HepG2 (cell line): ENCODE results near the gene RRBP1. TPM values are rescaled to one million over a fixed set of nuclear protein-coding genes. Genes with fewer than 3 reads are reported as not detected.
A peak's percentile ranks its signal among the peaks of the same experiment; 100 is the strongest.

ENCODE experiments used
- ATAC-seq: fragments of 200-7000 bp; cut with Tn5 transposase; 3 replicates; pipeline ENCODE4 v1.9.1; 2020; ENCODE audit warnings: mild to moderate bottlenecking, moderate library complexity
- BruUV-seq: library from RNA; stranded (reverse); fragments of 400-500 nt; replicated peaks from 2 replicates; lab custom pipeline; 2021; lab: Mats Ljungman, UMichigan
- CTCF ChIA-PET: fragments of 300-600 bp; formaldehyde crosslinking; extraction: SDS; loops from one replicate; lab custom pipeline; 2021; ENCODE audit warnings: low total read pairs, inconsistent platforms, low intra/inter-chr PET ratio; lab: Yijun Ruan, JAX
- POLR2A ChIA-PET: fragments of 350-600 bp; sonication (Branson Sonifier 250); formaldehyde crosslinking; loops from one replicate; lab custom pipeline; 2020; ENCODE audit warnings: antibody characterized with exemption, inconsistent platforms; lab: Yijun Ruan, JAX
- DNase-seq: peaks from one replicate; pipeline ENCODE4 v3.0.0-alpha.2; 2015; ENCODE audit warnings: low spot score
- FAIRE-seq: peaks from 3 replicates; lab custom pipeline; 2011; peaks lifted over from hg19 to GRCh38; lab: Jason Lieb, UNC
- H2AFZ ChIP-seq: one replicate; pipeline ENCODE4 v1.6.1; 2011; ENCODE audit warnings: low read length, inconsistent platforms
- H3K27ac ChIP-seq: fragments of 300-600 bp; 3 replicates; pipeline ENCODE4 v1.8.0; 2011; ENCODE audit warnings: mixed run types, mild to moderate bottlenecking, mixed read lengths, low read length, inconsistent platforms; ENCODE audit not compliant: insufficient read depth; ENCODE audit errors: extremely low read length
- H3K27me3 ChIP-seq, 2 experiments: fragments of 200-600 bp in 1 of 2; 2 replicates in 1 of 2; 3 replicates in 1 of 2; pipeline versions ENCODE4 v1.6.0 to v1.8.0; 2011; ENCODE audit warnings: low read length in 2 of 2, mild to moderate bottlenecking in 2 of 2, moderate library complexity in 2 of 2, inconsistent platforms in 1 of 2; ENCODE audit not compliant: insufficient read depth in 2 of 2, control insufficient read depth in 1 of 2
- H3K36me3 ChIP-seq, 2 experiments: fragments of 200-600 bp in 1 of 2; replicated peaks in 1 of 2; 2 replicates in 1 of 2; 3 replicates in 1 of 2; pipeline versions ENCODE4 v1.5.1 to v1.8.0; 2011; ENCODE audit warnings: low read length in 2 of 2, inconsistent platforms in 1 of 2; ENCODE audit not compliant: insufficient read depth in 2 of 2, control insufficient read depth in 1 of 2
- H3K4me1 ChIP-seq: 2 replicates; pipeline ENCODE4 v1.5.1; 2012; ENCODE audit warnings: low read length, inconsistent platforms; ENCODE audit not compliant: insufficient read depth
- H3K4me2 ChIP-seq: 2 replicates; pipeline ENCODE4 v1.6.0; 2011; ENCODE audit warnings: low read depth, low read length, inconsistent platforms
- H3K4me3 ChIP-seq, 3 experiments: fragments of 200-600 bp in 1 of 3; sonication (generic), shearing (Covaris generic) in 1 of 3; replicated peaks in 1 of 3; 2 replicates each; pipeline ENCODE4 v1.5.1; 2011 to 2016; ENCODE audit warnings: low read length in 3 of 3, inconsistent platforms in 2 of 3, low read depth in 2 of 3, mild to moderate bottlenecking in 2 of 3, control low read depth in 1 of 3, mixed read lengths in 1 of 3; ENCODE audit not compliant: insufficient read depth in 1 of 3
- H3K79me2 ChIP-seq: one replicate; pipeline ENCODE4 v1.6.1; 2011; ENCODE audit warnings: low read length, inconsistent platforms; ENCODE audit not compliant: insufficient read depth
- H3K9ac ChIP-seq: 2 replicates; pipeline ENCODE4 v1.6.0; 2011; ENCODE audit warnings: mild to moderate bottlenecking, low read depth, low read length, inconsistent platforms; ENCODE audit not compliant: insufficient read depth
- H3K9me3 ChIP-seq: 2 replicates; pipeline ENCODE4 v1.5.1; 2012; ENCODE audit warnings: mild to moderate bottlenecking, low read length
- H4K20me1 ChIP-seq: 2 replicates; pipeline ENCODE4 v1.6.0; 2011; ENCODE audit warnings: inconsistent platforms, mild to moderate bottlenecking, low read length, moderate library complexity; ENCODE audit not compliant: insufficient read depth
- ARID4A ChIP-seq: sonication (generic); formaldehyde crosslinking; IDR thresholded peaks from 2 replicates; pipeline ENCODE4 v1.5.0; 2020; ENCODE audit warnings: mild to moderate bottlenecking, missing genetic modification reagents, borderline replicate concordance
- BCL3 ChIP-seq: sonication (generic); formaldehyde crosslinking; IDR thresholded peaks from 2 replicates; pipeline ENCODE4 v1.5.1; 2020; ENCODE audit warnings: mild to moderate bottlenecking, missing genetic modification reagents, moderate library complexity
- GLI4 ChIP-seq: sonication (generic); formaldehyde crosslinking; IDR thresholded peaks from 2 replicates; pipeline ENCODE4 v1.5.1; 2020; ENCODE audit warnings: missing genetic modification reagents, mild to moderate bottlenecking, moderate library complexity, borderline replicate concordance
- JUN ChIP-seq: sonication (generic); formaldehyde crosslinking; IDR thresholded peaks from 2 replicates; pipeline ENCODE4 v1.4.0; 2020; ENCODE audit warnings: mild to moderate bottlenecking, missing genetic modification reagents
- MED1 ChIP-seq: sonication (generic); formaldehyde crosslinking; IDR thresholded peaks from 2 replicates; pipeline ENCODE4 v1.4.0; 2020; ENCODE audit warnings: missing genetic modification reagents
- ZBTB1 ChIP-seq: sonication (generic); formaldehyde crosslinking; IDR thresholded peaks from 2 replicates; pipeline ENCODE4 v1.4.0; 2020; ENCODE audit warnings: missing genetic modification reagents, borderline replicate concordance
- ZBTB21 ChIP-seq: sonication (generic); formaldehyde crosslinking; IDR thresholded peaks from 2 replicates; pipeline ENCODE4 v1.4.0; 2020; ENCODE audit warnings: missing genetic modification reagents
- ZFP41 ChIP-seq: sonication (generic); formaldehyde crosslinking; IDR thresholded peaks from 2 replicates; pipeline ENCODE4 v1.4.0; 2020; ENCODE audit warnings: mild to moderate bottlenecking, missing genetic modification reagents, borderline replicate concordance
- ZNF280D ChIP-seq: sonication (generic); formaldehyde crosslinking; IDR thresholded peaks from 2 replicates; pipeline ENCODE4 v1.5.1; 2020; ENCODE audit warnings: mild to moderate bottlenecking, missing genetic modification reagents
- ZNF44 ChIP-seq: sonication (generic); formaldehyde crosslinking; IDR thresholded peaks from 2 replicates; pipeline ENCODE4 v1.5.1; 2020; ENCODE audit warnings: mild to moderate bottlenecking, missing genetic modification reagents
- ZNF441 ChIP-seq: sonication (generic); formaldehyde crosslinking; IDR thresholded peaks from 2 replicates; pipeline ENCODE4 v1.7.0; 2021; ENCODE audit warnings: missing genetic modification reagents, borderline replicate concordance
- ZNF547 ChIP-seq: sonication (generic); formaldehyde crosslinking; IDR thresholded peaks from 2 replicates; pipeline ENCODE4 v1.5.1; 2020; ENCODE audit warnings: mild to moderate bottlenecking, missing genetic modification reagents
- ZNF605 ChIP-seq: sonication (generic); formaldehyde crosslinking; IDR thresholded peaks from 2 replicates; pipeline ENCODE4 v1.8.0; 2022; ENCODE audit warnings: mild to moderate bottlenecking, missing genetic modification reagents
- ZNF678 ChIP-seq: sonication (generic); formaldehyde crosslinking; IDR thresholded peaks from 2 replicates; pipeline ENCODE4 v1.4.0; 2020; ENCODE audit warnings: mild to moderate bottlenecking, missing genetic modification reagents
- ZNF883 ChIP-seq: sonication (generic); formaldehyde crosslinking; IDR thresholded peaks from 2 replicates; pipeline ENCODE4 v1.5.1; 2020; ENCODE audit warnings: mild to moderate bottlenecking, missing genetic modification reagents; ENCODE audit errors: not compliant biosample characterization
- WGBS: methylation state at CpG from one replicate; pipeline ENCODE4 v1.1.6; 2017; ENCODE audit warnings: low lambda C conversion rate; 5-methylcytosine and 5-hydroxymethylcytosine counted together
- in situ Hi-C: cut with HindIII; loops from 2 replicates; pipeline ENCODE4 v1.10.0; 2017; ENCODE audit warnings: low pct_unique_long_range_greater_than_20kb; ENCODE audit not compliant: extremely low pct_ligation_motif_present
- intact Hi-C: fragments of 100-400 bp; cut with micrococcal nuclease; formaldehyde crosslinking; loops from one replicate; pipeline ENCODE4 v1.10.0; 2022; ENCODE audit not compliant: unreplicated experiment
- polyA plus RNA-seq, 8 experiments: library from polyadenylated mRNA; depleted of rRNA in 3 of 8; stranded (reverse) in 7 of 8; unstranded in 1 of 8; fragments of >200 nt; fragmentation: Illumina TruSeq in 4 of 8; extraction: Trizol in 4 of 8; gene quantifications; 2 replicates each; pipeline versions ENCODE4 v1.2.1 to v1.2.3, GENCODE V29; 2011 to 2016; ENCODE audit warnings: low read depth in 4 of 8, missing spikeins in 1 of 8, mixed read lengths in 1 of 8; ENCODE audit not compliant: insufficient read depth in 1 of 8
- total RNA-seq, 5 experiments: library from RNA; depleted of rRNA; stranded (reverse); fragments of >200 nt; fragmentation: Illumina TruSeq; extraction: Trizol; gene quantifications; 2 replicates each; pipeline ENCODE4 v1.2.3, GENCODE V29; 2016; ENCODE audit warnings: low read depth in 1 of 5

RRBP1 gene
- total and polyA plus RNA-seq, 2 of the 13 experiments (the other 11 are each of a cell fraction or from before 2014, with no cell fraction given) = 150 to 222 TPM

- FAIRE-seq (no peak), DNase-seq (no peak), ATAC-seq (no peak)
- no peak overlapping the region for H3K4me3 ChIP-seq
- CTCF ChIA-PET = no interaction called here
- intact Hi-C loops = no loop called here
- H3K9me3 ChIP-seq = no peaks in the 10 kb centered on the region
- in situ Hi-C loops = no loop called here
- no peaks in the 10 kb centered on the region for H4K20me1 ChIP-seq
- POLR2A ChIA-PET = interaction anchor here (0.6 to 3.5 kb wide), 5 partner anchors 9 to 160 kb away, joined by 3 to 24 read pairs (median 3); partner anchors contain the start of gene RRBP1
- no TSS peak for BruUV-seq
- no peak overlapping the region for H2AFZ ChIP-seq
- peaks cover 2 to 38% of the 10 kb centered on the region in 2 experiments; a peak in 4 of 5 replicates for H3K27me3 ChIP-seq
- WGBS = 41% methylated on average over 5 of the region's 5 CpGs
- H3K36me3 ChIP-seq = no peaks in the 10 kb centered on the region
- H3K27ac ChIP-seq = no peak overlapping the region
- no peaks in the 10 kb centered on the region for H3K79me2 ChIP-seq
- H3K4me2 ChIP-seq = peak overlapping the region; percentile 47
- peaks cover 50% of the 10 kb centered on the region for H3K4me1 ChIP-seq
- H3K9ac ChIP-seq = no peak overlapping the region
- TF ChIP-seq ZBTB1 (no peak), ZNF44 (CRISPR knock-in tag) (0 out of 2 replicates have a peak, but pooled peaks have one; percentile 36), ZNF605 (CRISPR knock-in tag) (0 out of 2 replicates have a peak, but pooled peaks have one; percentile 7), JUN (CRISPR knock-in tag) (no peak), ZNF883 (peak; percentile 64), ARID4A (CRISPR knock-in tag) (0 out of 2 replicates have a peak, but pooled peaks have one; percentile 2), GLI4 (CRISPR knock-in tag) (0 out of 2 replicates have a peak, but pooled peaks have one; percentile 50), ZFP41 (no peak), MED1 (CRISPR knock-in tag) (0 out of 2 replicates have a peak, but pooled peaks have one; percentile 7), ZNF678 (CRISPR knock-in tag) (no peak), BCL3 (CRISPR knock-in tag) (peak; percentile 67; the same call in 1 of the 2 replicates), ZNF441 (CRISPR knock-in tag) (no peak), ZBTB21 (no peak), ZNF547 (0 out of 2 replicates have a peak, but pooled peaks have one; percentile 66), ZNF280D (no peak)
Observed at GRCh38 chr20:17715075-17715474, 33.0 kb upstream of the RRBP1 start.
